Natural killer cell (primary cell): ENCODE data around the gene MT1X. TPM values are rescaled to one million over a fixed set of nuclear protein-coding genes. Genes with fewer than 3 reads are reported as not detected.

Experiments
- ATAC-seq, 3 donors: fragments of 150-1000 bp in 2 of 3; fragments of 200-7000 bp in 1 of 3; cut with Tn5 transposase; 1 replicate in 1 of 3; 2 replicates in 2 of 3; pipeline ENCODE4 v1.10.0; 2021; ENCODE audit warnings: mild to moderate bottlenecking in 2 of 3, moderate library complexity in 2 of 3
- DNase-seq, 2 donors: peaks; one replicate each; pipeline versions ENCODE4 v3.0.0 to v3.0.0-alpha.2; 2013 to 2021; ENCODE audit warnings: mixed read lengths in 1 of 2
- H3K27ac ChIP-seq: one replicate; pipeline ENCODE4 v1.5.1; 2013; ENCODE audit warnings: mild to moderate bottlenecking, low read length
- H3K27me3 ChIP-seq: one replicate; pipeline ENCODE4 v1.6.1; 2013; ENCODE audit warnings: low read length; ENCODE audit not compliant: control insufficient read depth, insufficient read depth
- H3K36me3 ChIP-seq: one replicate; pipeline ENCODE4 v1.6.1; 2013; ENCODE audit warnings: low read length; ENCODE audit not compliant: control insufficient read depth, insufficient read depth
- H3K4me1 ChIP-seq: one replicate; pipeline ENCODE4 v1.6.1; 2013; ENCODE audit warnings: low read length; ENCODE audit not compliant: control insufficient read depth, insufficient read depth
- H3K4me3 ChIP-seq: one replicate; pipeline ENCODE4 v1.5.1; 2013; ENCODE audit warnings: low read length
- H3K9me3 ChIP-seq: one replicate; pipeline ENCODE4 v1.6.1; 2013; ENCODE audit warnings: low read length; ENCODE audit not compliant: control insufficient read depth, insufficient read depth
- H3K27ac Mint-ChIP-seq, 2 donors: one replicate each; pipeline ENCODE4 v1.8.0; 2022; ENCODE audit warnings: mild to moderate bottlenecking in 2 of 2, mixed read lengths in 2 of 2, moderate library complexity in 1 of 2
- H3K27me3 Mint-ChIP-seq, 2 donors: one replicate each; pipeline ENCODE4 v1.8.0; 2022; ENCODE audit warnings: low read depth in 2 of 2, mixed read lengths in 2 of 2
- H3K36me3 Mint-ChIP-seq: one replicate; pipeline ENCODE4 v1.8.0; 2022; ENCODE audit warnings: mixed read lengths
- H3K4me1 Mint-ChIP-seq, 2 donors: one replicate each; pipeline ENCODE4 v1.8.0; 2022; ENCODE audit warnings: mixed read lengths in 2 of 2
- H3K4me3 Mint-ChIP-seq: one replicate; pipeline ENCODE4 v1.8.0; 2022; ENCODE audit warnings: mild to moderate bottlenecking, moderate library complexity, mixed read lengths
- H3K9me3 Mint-ChIP-seq, 2 donors: one replicate each; pipeline ENCODE4 v1.8.0; 2022; ENCODE audit warnings: mixed read lengths in 2 of 2
- WGBS: methylation state at CpG from one replicate; pipeline ENCODE4 v1.1.7; 2013; ENCODE audit warnings: missing lambda C conversion rate; ENCODE audit not compliant: insufficient coverage; 5-methylcytosine and 5-hydroxymethylcytosine counted together
- intact Hi-C: fragments of 100-400 bp; cut with micrococcal nuclease; formaldehyde crosslinking; loops from one replicate; pipeline ENCODE4 v1.14.2; 2022
- total RNA-seq, 4 donors: library from RNA; stranded (reverse); fragments of 120-200 nt in 1 of 4; gene quantifications; one replicate each; pipeline versions ENCODE4 v1.2.3 to v1.2.4, GENCODE V29; 2013 to 2022
- TF ChIP-seq, protein P1 (sequence below): fragments of 200-600 bp; IDR thresholded peaks from one replicate; pipeline ENCODE4 v1.8.0; 2022; ENCODE audit warnings: antibody characterized with exemption

The MT1X gene
- total RNA-seq, 3 donors from 2014 or later (not counting 1 experiment from before 2014, with no cell fraction given), result 17.6 to 23.1 (median 20.0) TPM

GRCh38 chr16:56697456-56698155 lies 15.3 kb downstream of the MT1X start:
- no peak for DNase-seq
- Histone ChIP-seq H3K27me3 (no peaks in the 10 kb centered on the region), H3K4me3 (no peak overlapping the region), H3K36me3 (no peaks in the 10 kb centered on the region), H3K9me3 (peaks cover 3% of the 10 kb centered on the region), H3K27ac (no peak overlapping the region), H3K4me1 (no peaks in the 10 kb centered on the region)
- Mint-ChIP-seq H3K27me3 (no peaks in the 10 kb centered on the region), H3K9me3 (no peaks in the 10 kb centered on the region), H3K4me3 (no peak overlapping the region), H3K27ac (no peak overlapping the region), H3K4me1 (peaks cover 0 to 7% of the 10 kb centered on the region in 2 donors), H3K36me3 (no peaks in the 10 kb centered on the region)
- TF ChIP-seq, protein P1, sequence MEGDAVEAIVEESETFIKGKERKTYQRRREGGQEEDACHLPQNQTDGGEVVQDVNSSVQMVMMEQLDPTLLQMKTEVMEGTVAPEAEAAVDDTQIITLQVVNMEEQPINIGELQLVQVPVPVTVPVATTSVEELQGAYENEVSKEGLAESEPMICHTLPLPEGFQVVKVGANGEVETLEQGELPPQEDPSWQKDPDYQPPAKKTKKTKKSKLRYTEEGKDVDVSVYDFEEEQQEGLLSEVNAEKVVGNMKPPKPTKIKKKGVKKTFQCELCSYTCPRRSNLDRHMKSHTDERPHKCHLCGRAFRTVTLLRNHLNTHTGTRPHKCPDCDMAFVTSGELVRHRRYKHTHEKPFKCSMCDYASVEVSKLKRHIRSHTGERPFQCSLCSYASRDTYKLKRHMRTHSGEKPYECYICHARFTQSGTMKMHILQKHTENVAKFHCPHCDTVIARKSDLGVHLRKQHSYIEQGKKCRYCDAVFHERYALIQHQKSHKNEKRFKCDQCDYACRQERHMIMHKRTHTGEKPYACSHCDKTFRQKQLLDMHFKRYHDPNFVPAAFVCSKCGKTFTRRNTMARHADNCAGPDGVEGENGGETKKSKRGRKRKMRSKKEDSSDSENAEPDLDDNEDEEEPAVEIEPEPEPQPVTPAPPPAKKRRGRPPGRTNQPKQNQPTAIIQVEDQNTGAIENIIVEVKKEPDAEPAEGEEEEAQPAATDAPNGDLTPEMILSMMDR, result no peak
- 90% methylated on average over 5 of the region's 5 CpGs for WGBS
- no peak for ATAC-seq
- intact Hi-C loops, result no loop called here

DNA sequence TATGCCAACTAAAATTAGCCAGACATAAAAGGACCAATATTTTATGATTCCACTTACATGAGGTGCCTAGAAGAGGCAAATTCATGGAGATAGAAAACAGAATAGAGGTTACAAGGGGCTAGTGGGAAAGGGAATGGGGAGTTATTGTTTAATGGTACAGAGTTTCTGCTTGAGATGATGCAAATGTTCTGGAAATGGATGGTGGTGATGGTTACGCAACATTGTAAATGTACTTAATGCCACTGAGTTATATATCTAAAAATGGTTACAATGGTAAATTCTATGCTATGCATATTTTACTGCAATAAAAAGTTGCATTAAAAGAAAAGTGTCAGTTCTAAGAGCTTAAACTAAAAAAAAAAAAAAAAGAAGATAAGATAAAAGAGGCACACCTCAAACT lies 17.9 kb downstream of the MT1X start:
- 60% methylated on average over 1 of the region's 1 CpG for WGBS

DNA sequence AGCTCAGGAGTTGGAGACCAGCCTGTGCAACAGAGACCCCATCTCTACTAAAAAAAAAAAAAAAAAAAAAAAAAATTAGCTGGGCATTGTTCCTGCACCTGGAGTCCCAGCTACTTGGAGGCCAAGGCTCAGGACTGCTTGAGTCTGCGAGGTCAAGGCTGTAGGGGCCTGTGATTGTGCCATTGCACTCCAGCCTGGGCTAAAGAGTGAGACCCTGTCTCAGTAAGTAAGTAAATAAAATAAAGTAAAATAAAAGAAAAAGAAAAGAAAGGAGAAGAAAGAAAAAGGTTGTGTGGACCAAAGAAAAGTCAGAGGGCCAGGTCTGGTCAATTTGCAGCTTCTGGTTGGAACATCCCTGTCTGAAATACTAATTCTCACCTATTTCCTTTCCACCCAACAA lies 18.4 kb downstream of the MT1X start:
- Mint-ChIP-seq H3K9me3 (no peaks in the 10 kb centered on the region), H3K27me3 (no peaks in the 10 kb centered on the region), H3K4me3 (no peak overlapping the region), H3K4me1 (peaks cover 0 to 7% of the 10 kb centered on the region in 2 donors), H3K36me3 (no peaks in the 10 kb centered on the region), H3K27ac (no peak overlapping the region)
- DNase-seq, result no peak
- WGBS, result 92% methylated on average over 1 of the region's 1 CpG
- Histone ChIP-seq H3K27me3 (no peaks in the 10 kb centered on the region), H3K36me3 (no peaks in the 10 kb centered on the region), H3K9me3 (peaks cover 3% of the 10 kb centered on the region), H3K4me1 (no peaks in the 10 kb centered on the region), H3K27ac (no peak overlapping the region), H3K4me3 (no peak overlapping the region)
- no peak for ATAC-seq
- intact Hi-C loops, result loop anchor here (5.0 kb wide), 1 partner anchor 753 kb away; no protein-coding TSS in a partner anchor
- TF ChIP-seq, protein P1, result no peak

More for the DNA sequence above, 17.9 kb downstream of the MT1X start:
- H3K4me1 ChIP-seq, result no peaks in the 10 kb centered on the region
- H3K27ac ChIP-seq, result no peak overlapping the region
- Mint-ChIP-seq H3K36me3 (no peaks in the 10 kb centered on the region), H3K4me1 (peaks cover 0 to 7% of the 10 kb centered on the region in 2 donors), H3K9me3 (no peaks in the 10 kb centered on the region), H3K27ac (no peak overlapping the region), H3K4me3 (no peak overlapping the region), H3K27me3 (no peaks in the 10 kb centered on the region)
- peaks cover 3% of the 10 kb centered on the region for H3K9me3 ChIP-seq
- no peaks in the 10 kb centered on the region for H3K27me3 ChIP-seq
- no peak for ATAC-seq
- TF ChIP-seq, protein P1, result no peak
- intact Hi-C loops, result loop anchor here (5.0 kb wide), 1 partner anchor 753 kb away; no protein-coding TSS in a partner anchor
- H3K4me3 ChIP-seq, result no peak overlapping the region
- no peaks in the 10 kb centered on the region for H3K36me3 ChIP-seq
- DNase-seq, result no peak
